GM12864 (cell line): Measurements from ENCODE around the gene STAP1.

Experiments used
- DNase-seq: peaks from one replicate; pipeline ENCODE4 v3.0.0-alpha.2; 2011; ENCODE audit warnings: low read depth
- H3K4me3 ChIP-seq: 2 replicates; pipeline ENCODE4 v1.5.1; 2011; ENCODE audit warnings: mild to moderate bottlenecking, low read depth, low read length, control low read depth
- CTCF ChIP-seq: IDR thresholded peaks from 2 replicates; pipeline ENCODE4 v1.5.1; 2011; ENCODE audit warnings: low read depth, mild to moderate bottlenecking, moderate library complexity, low read length, control low read depth, inconsistent platforms; ENCODE audit errors: missing control alignments

The STAP1 gene

DNA sequence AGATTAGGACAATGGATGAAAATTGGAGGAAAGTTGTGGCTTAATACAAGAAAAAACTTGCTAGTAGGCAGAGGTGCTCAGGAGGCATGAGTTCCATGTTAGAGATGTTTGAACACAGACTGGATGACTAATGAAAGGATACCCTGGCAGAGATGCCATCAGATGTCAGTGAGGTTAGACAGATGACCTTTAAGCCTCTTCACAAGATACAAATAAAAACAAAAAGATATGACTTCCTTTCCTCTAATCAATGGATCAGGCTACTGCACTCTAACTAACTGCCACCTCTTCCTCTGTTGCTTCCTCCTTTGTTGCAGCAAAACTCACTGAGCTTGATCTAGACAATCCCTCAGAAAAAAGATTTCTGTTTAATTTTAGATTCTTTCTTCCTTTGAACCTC is 14.7 kb downstream of the STAP1 start:
- no peak overlapping the region for H3K4me3 ChIP-seq
- no peak for TF ChIP-seq CTCF
- DNase-seq, result no peak

DNA sequence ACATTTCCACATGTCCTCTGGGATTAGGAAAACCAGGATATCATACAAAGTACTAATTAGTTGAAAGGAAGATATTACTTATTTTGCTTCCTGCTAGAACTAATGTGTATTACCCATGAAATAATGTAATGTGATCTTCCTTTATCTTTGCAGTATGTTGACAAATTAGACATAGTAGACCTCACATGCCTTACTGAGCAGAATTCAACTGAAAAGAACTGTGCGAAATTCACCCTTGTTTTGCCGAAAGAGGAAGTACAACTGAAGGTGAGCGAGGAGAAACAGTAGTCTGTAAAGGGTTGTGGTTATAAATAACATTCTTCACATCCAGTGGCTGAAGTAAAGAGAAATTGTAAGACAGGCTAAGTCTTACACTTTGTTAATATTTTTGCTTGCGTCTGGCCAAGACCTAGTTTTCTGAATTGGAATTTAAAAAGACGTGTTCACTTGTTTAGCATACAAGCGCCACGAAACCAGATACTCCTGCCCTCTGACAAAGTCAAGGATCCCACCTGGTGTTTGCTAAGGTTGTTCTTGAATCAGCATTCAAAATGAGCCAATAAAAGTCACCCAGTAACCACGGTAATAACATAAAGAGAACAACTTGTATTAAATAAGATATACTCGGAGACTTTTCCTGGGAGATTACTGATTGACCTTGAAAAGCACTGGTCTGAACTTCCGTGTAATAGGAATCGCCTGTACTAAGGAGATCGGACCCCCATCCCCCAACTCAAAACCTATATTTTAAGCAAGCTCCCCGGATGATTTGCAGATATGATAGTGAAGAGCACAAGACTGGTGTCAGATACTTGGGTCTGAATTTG is 16.9 kb downstream of the STAP1 start:
- no peak for TF ChIP-seq CTCF
- peak overlapping the region; percentile 40; the same call in 1 of the 2 replicates for H3K4me3 ChIP-seq
- DNase-seq, result peak; percentile 85

DNA sequence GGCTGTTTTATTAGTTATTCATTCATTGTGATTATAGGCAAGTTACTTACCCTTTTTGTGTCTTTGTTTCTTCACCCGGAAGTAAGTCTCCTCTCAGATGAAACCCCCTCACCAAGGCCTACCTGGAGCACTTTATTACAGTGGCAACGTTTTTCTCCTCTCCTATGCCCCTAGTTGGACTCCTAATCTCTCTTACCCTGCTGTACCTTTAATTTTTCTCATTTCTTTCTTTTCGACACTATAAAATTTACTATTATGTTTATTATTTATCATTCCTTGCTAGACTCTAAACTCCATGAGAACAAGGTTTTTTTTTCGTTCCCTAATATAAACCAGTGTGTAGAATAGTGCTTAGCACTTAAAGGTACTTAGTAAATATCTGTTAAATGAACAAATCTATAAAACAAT is 17.5 kb downstream of the STAP1 start:
- TF ChIP-seq CTCF, result no peak
- DNase-seq, result no peak
- peak overlapping the region; percentile 40; the same call in 1 of the 2 replicates for H3K4me3 ChIP-seq

DNA sequence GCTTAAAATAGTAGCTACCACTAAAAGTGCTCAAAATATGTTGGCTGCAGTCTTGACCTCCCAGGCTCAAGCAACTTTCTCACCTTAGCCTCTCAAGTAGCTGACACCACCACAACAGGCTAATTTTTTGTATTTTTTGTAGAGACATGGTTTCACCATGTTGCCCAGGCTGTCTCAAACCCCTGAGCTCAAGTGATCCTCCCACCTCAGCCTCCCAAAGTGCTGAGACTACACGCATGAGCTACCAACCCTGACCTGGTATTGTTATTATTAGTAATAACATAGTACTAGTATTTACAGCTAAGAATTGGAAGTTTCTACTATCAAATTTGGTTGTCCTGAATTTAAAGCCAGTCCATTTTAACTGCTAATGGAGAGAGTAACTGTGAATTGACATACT is 18.0 kb downstream of the STAP1 start:
- DNase-seq, result peak; percentile 49
- H3K4me3 ChIP-seq, result no peak overlapping the region
- no peak for TF ChIP-seq CTCF

DNA sequence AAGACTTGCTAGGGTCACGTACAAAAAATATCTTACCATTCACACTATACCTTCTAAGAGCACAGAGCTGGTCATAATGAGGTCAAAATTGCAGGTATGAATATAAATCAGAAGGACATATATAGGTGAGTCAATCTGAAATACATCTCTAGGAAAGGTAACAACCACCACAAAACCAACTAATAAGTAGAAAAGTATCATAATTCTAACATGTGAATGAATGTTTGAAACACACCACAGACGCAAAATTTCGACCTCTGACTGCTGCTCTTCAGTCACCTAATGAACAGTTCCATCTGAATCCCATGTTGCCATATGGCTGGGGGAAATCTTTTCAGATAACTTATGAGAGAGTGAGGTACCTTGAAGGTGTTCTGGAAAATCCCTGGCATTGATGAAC is 22.1 kb downstream of the STAP1 start:
- TF ChIP-seq CTCF, result no peak
- H3K4me3 ChIP-seq, result no peak overlapping the region
- DNase-seq, result no peak

GRCh38 chr4:67581208-67581857 is 22.8 kb downstream of the STAP1 start:
- H3K4me3 ChIP-seq, result no peak overlapping the region; the same call in 1 of the 2 replicates
- DNase-seq, result no peak
- TF ChIP-seq CTCF, result no peak

DNA sequence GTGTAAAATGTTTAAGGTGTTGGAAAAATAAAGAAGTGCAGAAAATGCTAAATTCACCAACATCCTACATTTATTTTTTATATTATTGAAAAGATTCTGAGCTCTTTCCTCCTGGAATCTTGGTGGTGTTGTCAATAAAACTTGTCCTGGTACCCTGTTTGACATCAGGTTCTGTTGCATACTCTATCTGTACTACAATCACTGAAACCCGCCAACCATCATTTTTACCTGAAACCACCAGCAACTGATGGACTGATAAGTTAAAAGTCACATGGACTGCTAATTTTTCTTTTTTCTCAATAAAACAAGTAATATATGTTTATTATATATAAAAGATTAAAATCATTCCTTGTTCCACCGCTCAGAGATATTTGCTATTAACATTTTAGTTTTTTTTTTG is 23.4 kb downstream of the STAP1 start:
- no peak overlapping the region for H3K4me3 ChIP-seq
- TF ChIP-seq CTCF, result no peak
- DNase-seq, result no peak
